ENCODE data around the gene CCDC50. TPM values are rescaled to one million over a fixed set of nuclear protein-coding genes. Genes with fewer than 3 reads are reported as not detected.

Gene CCDC50
- total RNA-seq, 1 experiment from 2014 or later = 21.0 TPM

DNA sequence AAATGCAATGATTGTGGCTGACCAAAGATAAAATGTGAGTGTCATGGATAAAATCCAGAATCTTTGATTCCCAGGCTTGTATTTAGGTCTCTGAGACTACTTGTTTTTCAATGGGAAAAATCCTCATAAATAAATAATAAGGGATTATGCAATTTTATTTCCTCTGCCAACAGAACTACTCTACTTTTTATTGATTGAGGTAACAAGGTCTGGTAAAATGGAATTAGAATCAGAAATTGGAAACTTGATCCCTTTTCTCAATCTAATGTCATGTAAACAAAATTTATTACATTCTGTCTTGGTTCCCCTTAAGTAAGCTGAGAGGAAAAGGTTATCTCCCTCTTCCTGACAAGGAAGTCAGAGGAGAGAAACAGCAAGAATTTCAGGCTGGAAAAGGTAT lies 48.3 kb upstream of the CCDC50 start:
- no peaks in the 10 kb centered on the region for H3K23me2 ChIP-seq (ENCODE audit: insufficient read length, low read depth, low read length, poor library complexity, severe bottlenecking)
- H2BK120ac ChIP-seq (ENCODE audit: low read depth, low read length, poor library complexity, severe bottlenecking) = no peak overlapping the region
- Mint-ChIP-seq H3K4me1 (no peaks in the 10 kb centered on the region), H3K9me3 (no peaks in the 10 kb centered on the region), H3K27ac (no peak overlapping the region), H3K36me3 (ENCODE audit: insufficient read depth in 1 of 3, low read depth in 3 of 3) (no peaks in the 10 kb centered on the region), H3K4me3 (no peak overlapping the region), H3K27me3 (ENCODE audit: low read depth) (no peaks in the 10 kb centered on the region)
- H2AK5ac ChIP-seq (ENCODE audit: insufficient read length, low read length) = no peak overlapping the region
- no peak overlapping the region for H2BK5ac ChIP-seq (ENCODE audit: insufficient read length, low read length)
- H2BK15ac ChIP-seq (ENCODE audit: low read depth, low read length) = no peak overlapping the region
- H4K8ac ChIP-seq (replicated peaks; ENCODE audit: insufficient read length, low read depth, low read length) = no peak overlapping the region
- no peak overlapping the region for H3K9ac ChIP-seq (ENCODE audit: extremely low read depth, insufficient read length, low read length)
- no peak overlapping the region for H2BK20ac ChIP-seq (ENCODE audit: low read depth, low read length, poor library complexity, severe bottlenecking)
- H3K23ac ChIP-seq (ENCODE audit: insufficient read length, low read depth, low read length) = no peak overlapping the region
- no peaks in the 10 kb centered on the region for H3K79me1 ChIP-seq (ENCODE audit: insufficient read depth, low read depth, low read length, poor library complexity, severe bottlenecking)
- no peaks in the 10 kb centered on the region for H4K20me1 ChIP-seq (ENCODE audit: control insufficient read depth, insufficient read depth, insufficient read length)
- H2AFZ ChIP-seq (ENCODE audit: low read length) = no peak overlapping the region
- no peak overlapping the region for H3T11ph ChIP-seq (ENCODE audit: low read length)
- no peak overlapping the region for H3K27ac ChIP-seq (ENCODE audit: insufficient read length, low read depth, low read length)
- no peak overlapping the region for H4K91ac ChIP-seq (ENCODE audit: insufficient read length, low read depth, low read length)
- H4K5ac ChIP-seq (ENCODE audit: insufficient read length, low read depth, low read length) = no peak overlapping the region
- TF ChIP-seq, protein P1, sequence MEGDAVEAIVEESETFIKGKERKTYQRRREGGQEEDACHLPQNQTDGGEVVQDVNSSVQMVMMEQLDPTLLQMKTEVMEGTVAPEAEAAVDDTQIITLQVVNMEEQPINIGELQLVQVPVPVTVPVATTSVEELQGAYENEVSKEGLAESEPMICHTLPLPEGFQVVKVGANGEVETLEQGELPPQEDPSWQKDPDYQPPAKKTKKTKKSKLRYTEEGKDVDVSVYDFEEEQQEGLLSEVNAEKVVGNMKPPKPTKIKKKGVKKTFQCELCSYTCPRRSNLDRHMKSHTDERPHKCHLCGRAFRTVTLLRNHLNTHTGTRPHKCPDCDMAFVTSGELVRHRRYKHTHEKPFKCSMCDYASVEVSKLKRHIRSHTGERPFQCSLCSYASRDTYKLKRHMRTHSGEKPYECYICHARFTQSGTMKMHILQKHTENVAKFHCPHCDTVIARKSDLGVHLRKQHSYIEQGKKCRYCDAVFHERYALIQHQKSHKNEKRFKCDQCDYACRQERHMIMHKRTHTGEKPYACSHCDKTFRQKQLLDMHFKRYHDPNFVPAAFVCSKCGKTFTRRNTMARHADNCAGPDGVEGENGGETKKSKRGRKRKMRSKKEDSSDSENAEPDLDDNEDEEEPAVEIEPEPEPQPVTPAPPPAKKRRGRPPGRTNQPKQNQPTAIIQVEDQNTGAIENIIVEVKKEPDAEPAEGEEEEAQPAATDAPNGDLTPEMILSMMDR (conservative IDR thresholded peaks at IDR 0.05) = no peak
- no peaks in the 10 kb centered on the region for H3K27me3 ChIP-seq (ENCODE audit: insufficient read depth, low read length)
- H3K18ac ChIP-seq (ENCODE audit: insufficient read length, low read depth, low read length) = no peak overlapping the region
- H3K14ac ChIP-seq (ENCODE audit: insufficient read depth, low read length) = no peak overlapping the region
- H3K79me2 ChIP-seq (ENCODE audit: insufficient read depth, low read length) = no peaks in the 10 kb centered on the region
- no peak for DNase-seq
- no peak overlapping the region for H3K56ac ChIP-seq (ENCODE audit: insufficient read length, low read depth, low read length)
- no peak overlapping the region for H3K4ac ChIP-seq (ENCODE audit: low read depth, low read length)
- no peak overlapping the region for H2BK12ac ChIP-seq (ENCODE audit: insufficient read length, low read depth, low read length)
- H3K4me2 ChIP-seq (ENCODE audit: insufficient read depth, insufficient read length, low read length) = no peak overlapping the region
- H3K9me3 ChIP-seq (ENCODE audit: control insufficient read depth, low read depth, low read length) = no peaks in the 10 kb centered on the region
- no peaks in the 10 kb centered on the region for H3K4me1 ChIP-seq (ENCODE audit: insufficient read depth, low read length)

Measured in H9 (cell line).